H1 (cell line): ENCODE results near the gene DIDO1. TPM values are rescaled to one million over a fixed set of nuclear protein-coding genes. Genes with fewer than 3 reads are reported as not detected.

Experiments used
- CTCF ChIA-PET: fragments of 300-600 bp; sonication (Branson Sonifier 250); formaldehyde crosslinking; loops from one replicate; lab custom pipeline; 2021; ENCODE audit not compliant: partially characterized antibody; lab: Charles Lee
- POLR2A ChIA-PET: fragments of 300-600 bp; sonication (Branson Sonifier 250); formaldehyde crosslinking; loops from one replicate; lab custom pipeline; 2021; ENCODE audit warnings: inconsistent platforms; ENCODE audit not compliant: partially characterized antibody; lab: Charles Lee
- DNase-seq, 2 experiments: peaks; one replicate each; pipeline versions ENCODE4 v3.0.0 to v3.0.0-alpha.2; 2010 to 2022; ENCODE audit warnings: low spot score in 2 of 2, low read depth in 1 of 2, mixed read lengths in 1 of 2
- FAIRE-seq: peaks from 2 replicates; lab custom pipeline; 2011; peaks lifted over from hg19 to GRCh38; lab: Jason Lieb, UNC
- H2AFZ ChIP-seq: 2 replicates; pipeline ENCODE4 v1.8.1; 2012; ENCODE audit warnings: low read length, inconsistent platforms
- H2AK5ac ChIP-seq: 2 replicates; pipeline ENCODE4 v1.6.1; 2013; ENCODE audit warnings: low read depth, low read length
- H2BK120ac ChIP-seq: replicated peaks from 2 replicates; pipeline ENCODE3; 2013; ENCODE audit warnings: low read depth, low read length, inconsistent platforms
- H2BK12ac ChIP-seq: 2 replicates; pipeline ENCODE4 v1.6.1; 2013; ENCODE audit warnings: low read depth, low read length
- H2BK15ac ChIP-seq: 2 replicates; pipeline ENCODE4 v1.6.1; 2013; ENCODE audit warnings: low read length
- H2BK20ac ChIP-seq: 2 replicates; pipeline ENCODE4 v1.6.1; 2013; ENCODE audit warnings: low read length
- H2BK5ac ChIP-seq: 2 replicates; pipeline ENCODE4 v1.6.1; 2013; ENCODE audit warnings: low read depth, low read length
- H3K14ac ChIP-seq: 2 replicates; pipeline ENCODE4 v1.6.1; 2013; ENCODE audit warnings: inconsistent platforms; ENCODE audit not compliant: insufficient read length
- H3K18ac ChIP-seq: 2 replicates; pipeline ENCODE4 v1.6.1; 2013; ENCODE audit warnings: low read length; ENCODE audit errors: extremely low read depth
- H3K23ac ChIP-seq: 2 replicates; pipeline ENCODE4 v1.6.1; 2013; ENCODE audit warnings: inconsistent platforms; ENCODE audit not compliant: insufficient read length
- H3K23me2 ChIP-seq: 2 replicates; pipeline ENCODE4 v1.6.1; 2013; ENCODE audit warnings: low read depth, low read length
- H3K27ac ChIP-seq: 2 replicates; pipeline ENCODE4 v1.6.1; 2011; ENCODE audit warnings: low read depth, low read length, inconsistent platforms
- H3K27me3 ChIP-seq, 4 experiments: replicated peaks in 1 of 4; 1 replicate in 1 of 4; 2 replicates in 3 of 4; pipeline versions ENCODE4 v1.6.1 to v1.8.1; 2011 to 2013; ENCODE audit warnings: low read length in 3 of 4, mild to moderate bottlenecking in 3 of 4, inconsistent platforms in 2 of 4, mixed read lengths in 2 of 4, moderate library complexity in 1 of 4; ENCODE audit not compliant: control insufficient read depth in 3 of 4, insufficient read depth in 3 of 4; ENCODE audit errors: extremely low read depth in 1 of 4
- H3K36me3 ChIP-seq, 4 experiments: 2 replicates each; pipeline versions ENCODE4 v1.6.1 to v1.8.1; 2011 to 2013; ENCODE audit warnings: mild to moderate bottlenecking in 4 of 4, low read length in 3 of 4, moderate library complexity in 2 of 4, control low read depth in 1 of 4, inconsistent platforms in 1 of 4; ENCODE audit not compliant: insufficient read depth in 4 of 4, control insufficient read depth in 2 of 4
- H3K4ac ChIP-seq: replicated peaks from 2 replicates; pipeline ENCODE3; 2013; ENCODE audit warnings: low read length, low read depth, mixed read lengths, inconsistent platforms; ENCODE audit not compliant: insufficient read length
- H3K4me1 ChIP-seq, 4 experiments: replicated peaks in 1 of 4; 1 replicate in 1 of 4; 2 replicates in 3 of 4; pipeline versions ENCODE4 v1.6.1 to v1.8.1; 2011 to 2013; ENCODE audit warnings: low read length in 3 of 4, inconsistent platforms in 2 of 4, mixed read lengths in 1 of 4; ENCODE audit not compliant: insufficient read depth in 4 of 4, control insufficient read depth in 3 of 4
- H3K4me2 ChIP-seq, 2 experiments: 2 replicates each; pipeline versions ENCODE4 v1.6.1 to v1.8.1; 2011 to 2013; ENCODE audit warnings: low read depth in 2 of 2, low read length in 2 of 2, control low read depth in 1 of 2, inconsistent platforms in 1 of 2, mild to moderate bottlenecking in 1 of 2; ENCODE audit not compliant: insufficient read depth in 1 of 2
- H3K4me3 ChIP-seq, 4 experiments: fragments of 200-600, 300-600 bp in 1 of 4; sonication (generic), shearing (Covaris generic), sonication (Bioruptor Twin) in 1 of 4; 2 replicates each; pipeline versions ENCODE4 v1.5.1 to v1.8.1; 2011 to 2016; ENCODE audit warnings: low read length in 4 of 4, low read depth in 3 of 4, control low read depth in 2 of 4, inconsistent platforms in 2 of 4, mild to moderate bottlenecking in 2 of 4, mixed read lengths in 1 of 4, moderate library complexity in 1 of 4; ENCODE audit not compliant: insufficient read depth in 2 of 4; ENCODE audit errors: extremely low read depth in 1 of 4
- H3K56ac ChIP-seq: replicated peaks from 2 replicates; pipeline ENCODE3; 2013; ENCODE audit warnings: low read depth, mild to moderate bottlenecking, mixed read lengths, low read length, inconsistent platforms; ENCODE audit not compliant: insufficient read length
- H3K79me1 ChIP-seq: 2 replicates; pipeline ENCODE4 v1.6.1; 2013; ENCODE audit warnings: low read depth, low read length, control low read depth
- H3K79me2 ChIP-seq, 2 experiments: 2 replicates each; pipeline versions ENCODE4 v1.6.1 to v1.8.1; 2012 to 2013; ENCODE audit warnings: low read length in 2 of 2, mild to moderate bottlenecking in 2 of 2, inconsistent platforms in 1 of 2; ENCODE audit not compliant: insufficient read depth in 2 of 2, control insufficient read depth in 1 of 2
- H3K9ac ChIP-seq, 4 experiments: replicated peaks in 1 of 4; 1 replicate in 1 of 4; 2 replicates in 3 of 4; pipeline versions ENCODE4 v1.6.1 to v1.8.1; 2011 to 2013; ENCODE audit warnings: low read depth in 3 of 4, low read length in 3 of 4, control low read depth in 2 of 4, mild to moderate bottlenecking in 2 of 4, moderate library complexity in 2 of 4, inconsistent platforms in 1 of 4; ENCODE audit errors: extremely low read depth in 1 of 4
- H3K9me3 ChIP-seq, 2 experiments: 2 replicates each; pipeline versions ENCODE4 v1.6.1 to v1.8.1; 2012 to 2013; ENCODE audit warnings: mild to moderate bottlenecking in 2 of 2, moderate library complexity in 2 of 2, control low read depth in 1 of 2, inconsistent platforms in 1 of 2, low read depth in 1 of 2, low read length in 1 of 2, mixed read lengths in 1 of 2; ENCODE audit not compliant: insufficient read depth in 2 of 2
- H4K20me1 ChIP-seq, 2 experiments: replicated peaks in 1 of 2; 2 replicates each; pipeline versions ENCODE3 to v1.8.1; 2011 to 2013; ENCODE audit warnings: inconsistent platforms in 2 of 2, low read length in 2 of 2, mild to moderate bottlenecking in 1 of 2; ENCODE audit not compliant: insufficient read depth in 2 of 2, control insufficient read depth in 1 of 2
- H4K5ac ChIP-seq: 2 replicates; pipeline ENCODE4 v1.6.1; 2013; ENCODE audit warnings: low read length, low read depth, mixed read lengths, inconsistent platforms; ENCODE audit not compliant: insufficient read length
- H4K8ac ChIP-seq: 2 replicates; pipeline ENCODE4 v1.8.0; 2013; ENCODE audit warnings: mild to moderate bottlenecking, moderate library complexity, low read length, inconsistent platforms; ENCODE audit not compliant: insufficient read depth; ENCODE audit errors: extremely low read depth
- H4K91ac ChIP-seq: replicated peaks from 2 replicates; pipeline ENCODE3; 2013; ENCODE audit warnings: low read length, mixed read lengths, inconsistent platforms; ENCODE audit not compliant: insufficient read length
- BACH1 ChIP-seq: IDR thresholded peaks from 2 replicates; pipeline ENCODE4 v1.6.1; 2012; ENCODE audit warnings: low read length, improper control_type of control experiment
- CBX8 ChIP-seq: fragments of 300-800, 300-1000 bp; sonication (generic); IDR thresholded peaks from 2 replicates; pipeline ENCODE4 v1.7.1; 2016; ENCODE audit warnings: low read depth, low read length, borderline replicate concordance
- CTBP2 ChIP-seq: IDR thresholded peaks from 2 replicates; pipeline ENCODE4 v1.7.0; 2011; ENCODE audit warnings: borderline replicate concordance, mild to moderate bottlenecking, moderate library complexity, mixed read lengths, low read length; ENCODE audit not compliant: insufficient read depth, insufficient read length
- GTF2F1 ChIP-seq: IDR thresholded peaks from 2 replicates; pipeline ENCODE4 v1.6.1; 2012; ENCODE audit warnings: low read depth, low read length, improper control_type of control experiment, borderline replicate concordance
- HDAC2 ChIP-seq, 2 experiments: fragments of 300-600 bp in 1 of 2; sonication (generic) in 1 of 2; IDR thresholded peaks; 2 replicates each; pipeline ENCODE4 v1.6.1; 2011 to 2012; ENCODE audit warnings: low read depth in 2 of 2, low read length in 2 of 2, mild to moderate bottlenecking in 2 of 2, moderate library complexity in 2 of 2, borderline replicate concordance in 1 of 2, inconsistent platforms in 1 of 2
- MAX ChIP-seq: IDR thresholded peaks from 2 replicates; pipeline ENCODE4 v1.6.1; 2012; ENCODE audit warnings: inconsistent platforms
- POLR2A ChIP-seq, 2 experiments: IDR thresholded peaks; 1 replicate in 1 of 2; 2 replicates in 1 of 2; pipeline ENCODE4 v1.6.1; 2011; ENCODE audit warnings: low read depth in 2 of 2, low read length in 2 of 2, mild to moderate bottlenecking in 2 of 2; ENCODE audit errors: control extremely low read depth in 1 of 2
- POLR2AphosphoS5 ChIP-seq: IDR thresholded peaks from 2 replicates; pipeline ENCODE4 v1.6.1; 2011; ENCODE audit warnings: low read depth, low read length
- POU5F1 ChIP-seq: IDR thresholded peaks from 2 replicates; pipeline ENCODE4 v1.6.1; 2011; ENCODE audit warnings: low read depth, mild to moderate bottlenecking, low read length, moderate library complexity
- SP4 ChIP-seq: IDR thresholded peaks from 2 replicates; pipeline ENCODE4 v1.6.1; 2012; ENCODE audit warnings: low read length, inconsistent platforms
- WGBS, 2 experiments: shearing (Covaris generic) in 1 of 2; methylation state at CpG; one replicate each; pipeline versions ENCODE4 v1.1.6 to v1.1.7; 2013 to 2015; ENCODE audit warnings: low lambda C conversion rate in 2 of 2, mixed read lengths in 2 of 2, inconsistent platforms in 1 of 2, low coverage in 1 of 2, missing lambda C conversion rate in 1 of 2; ENCODE audit not compliant: insufficient replicate concordance in 2 of 2, insufficient coverage in 1 of 2, insufficient read length in 1 of 2; ENCODE audit errors: extremely low coverage in 1 of 2, missing lambda C conversion rate in 1 of 2; 5-methylcytosine and 5-hydroxymethylcytosine counted together
- polyA plus RNA-seq, 7 experiments: library from polyadenylated mRNA; depleted of rRNA in 3 of 7; stranded (reverse) in 5 of 7; unstranded in 2 of 7; fragments of >200 nt in 5 of 7; fragments of 200-250 nt in 2 of 7; gene quantifications; 1 replicate in 5 of 7; 2 replicates in 1 of 7; 4 replicates in 1 of 7; pipeline versions ENCODE4 v1.2.1 to v1.2.3, GENCODE V29; 2011 to 2013; ENCODE audit warnings: missing spikeins in 2 of 7, mixed read lengths in 2 of 7
- total RNA-seq: library from RNA; stranded (reverse); fragmentation: NEBNext Ultra II Directional; extraction: Animal tissue kit (Norgen Biotek cat#: 25700); gene quantifications from 2 replicates; pipeline ENCODE4 v1.2.1, GENCODE V29; 2021

The DIDO1 gene
- total and polyA plus RNA-seq, 2 of the 8 experiments (the other 6 are each of a cell fraction or from before 2014, with no cell fraction given), result 53.6 to 82.8 TPM

DNA sequence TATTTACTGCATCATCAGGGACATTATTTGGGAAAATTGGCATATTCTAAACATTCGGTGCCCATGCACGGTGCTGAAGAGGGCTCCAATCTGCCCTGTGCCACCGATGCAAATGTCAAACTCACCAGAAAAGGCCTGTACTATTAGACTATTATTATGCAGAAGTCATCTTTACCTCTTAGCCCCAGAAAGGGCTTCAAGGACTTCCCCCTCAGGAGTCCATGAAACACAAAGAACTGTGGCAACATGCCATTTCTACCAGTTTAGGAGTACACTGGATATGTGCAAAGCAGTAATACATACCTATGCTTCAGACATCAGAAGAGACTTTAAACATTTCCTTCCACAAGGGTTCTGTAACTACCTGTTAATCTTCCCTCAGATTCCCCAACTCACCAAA lies 8.6 kb downstream of the DIDO1 start:
- DNase-seq (no peak), FAIRE-seq (no peak)
- Histone ChIP-seq H3K79me1 (peaks cover 3% of the 10 kb centered on the region), H3K14ac (no peak overlapping the region), H3K9me3 (no peaks in the 10 kb centered on the region), H2BK120ac (no peak overlapping the region), H4K8ac (no peak overlapping the region), H2BK20ac (no peak overlapping the region), H3K36me3 (peaks cover 0 to 6% (median 2%) of the 10 kb centered on the region in 4 experiments; a peak in 4 of 8 replicates), H3K9ac (no peak overlapping the region; a peak in 1 of 7 replicates), H3K79me2 (peaks cover 76 to 100% of the 10 kb centered on the region in 2 experiments), H3K4me2 (peak overlapping the region; percentile 35 to 40; a peak in 2 of 4 replicates), H2AK5ac (no peak overlapping the region), H2BK12ac (no peak overlapping the region), H2AFZ (no peak overlapping the region), H3K4me3 (no peak overlapping the region; a peak in 1 of 8 replicates), H3K18ac (no peak overlapping the region), H3K4ac (no peak overlapping the region), H2BK5ac (no peak overlapping the region), H3K4me1 (peaks cover 17 to 46% (median 38%) of the 10 kb centered on the region in 4 experiments; a peak in 6 of 7 replicates), H4K5ac (no peak overlapping the region), H3K27ac (no peak overlapping the region), H4K91ac (no peak overlapping the region), H4K20me1 (peaks cover 56 to 59% of the 10 kb centered on the region in 2 experiments), H3K23ac (no peak overlapping the region), H3K23me2 (no peaks in the 10 kb centered on the region), H3K27me3 (no peaks in the 10 kb centered on the region), H3K56ac (no peak overlapping the region), H2BK15ac (no peak overlapping the region)
- ChIA-PET CTCF (interaction anchor here (0.6 to 6.0 kb wide), 7 partner anchors 9 to 315 kb away, joined by 3 to 58 read pairs (median 4); partner anchors contain the start of gene DIDO1), POLR2A (interaction anchor here (1.9 to 20.3 kb wide), 6 partner anchors 8 to 25 kb away, joined by 5 to 363 read pairs (median 16); partner anchors contain the start of genes DIDO1 and GID8)
- TF ChIP-seq GTF2F1 (no peak), SP4 (no peak), POU5F1 (no peak), POLR2A (IDR thresholded peaks at IDR 0.05; ENCODE audit: control extremely low read depth in 1 of 2, low read depth in 2 of 2, low read length in 2 of 2) (no peak), BACH1 (no peak), MAX (no peak), CTBP2 (no peak), POLR2AphosphoS5 (no peak), HDAC2 (IDR thresholded peaks at IDR 0.05; ENCODE audit: borderline replicate concordance in 1 of 2, low read depth in 2 of 2, low read length in 2 of 2) (no peak), CBX8 (no peak)
- WGBS, 2 experiments, result 73% methylated on average over 3 of the region's 3 CpGs; no CpG with 5 or more reads in 1 of the 2 experiments
